ENCODE measurements around the gene TRAF3.
"Not testable (repeated sequence)": the region's sequence is repeated elsewhere in the genome, so short reads cannot be mapped to it uniquely, and the experiment has no call there.

Gene TRAF3

GRCh38 chr14:102854091-102854703 is 76.9 kb downstream of the TRAF3 start:
- FAIRE-seq (no peak), DNase-seq (ENCODE audit: insufficient read length, low spot score) (no peak)

- FAIRE-seq (no peak), DNase-seq (ENCODE audit: insufficient read length, low spot score) (no peak)
Measured at GRCh38 chr14:102856179-102856578, 78.9 kb downstream of the TRAF3 start.

GRCh38 chr14:102857444-102857843 is 80.2 kb downstream of the TRAF3 start:
- DNase-seq (ENCODE audit: insufficient read length, low spot score) (no peak), FAIRE-seq (no peak)

GRCh38 chr14:102859911-102860310 is 82.7 kb downstream of the TRAF3 start:
- DNase-seq (ENCODE audit: insufficient read length, low spot score) (no peak), FAIRE-seq (no peak)

- no peak for DNase-seq (ENCODE audit: insufficient read length, low spot score)
Measured at GRCh38 chr14:102862154-102862773, 85.0 kb downstream of the TRAF3 start.

GRCh38 chr14:102863381-102863780 is 86.1 kb downstream of the TRAF3 start:
- FAIRE-seq, result no peak
- DNase-seq (ENCODE audit: insufficient read length, low spot score), result no peak

More at GRCh38 chr14:102862154-102862773, 85.0 kb downstream of the TRAF3 start:
- FAIRE-seq, result no peak

GRCh38 chr14:102865916-102866315 is 88.7 kb downstream of the TRAF3 start:
- not testable (repeated sequence) for DNase-seq (ENCODE audit: insufficient read length, low spot score); FAIRE-seq

GRCh38 chr14:102866982-102867761 is 89.9 kb downstream of the TRAF3 start:
- no peak for FAIRE-seq
- DNase-seq (ENCODE audit: insufficient read length, low spot score), result no peak

- DNase-seq (ENCODE audit: insufficient read length, low spot score) (no peak), FAIRE-seq (no peak)
Measured at GRCh38 chr14:102867826-102868580, 90.8 kb downstream of the TRAF3 start.

GRCh38 chr14:102868956-102869547 is 91.8 kb downstream of the TRAF3 start:
- DNase-seq (ENCODE audit: insufficient read length, low spot score) (no peak), FAIRE-seq (peak; percentile 47)

- DNase-seq (ENCODE audit: insufficient read length, low spot score) (no peak), FAIRE-seq (no peak)
Measured at GRCh38 chr14:102870246-102870645, 93.0 kb downstream of the TRAF3 start.

GRCh38 chr14:102870994-102871831 is 94.0 kb downstream of the TRAF3 start:
- FAIRE-seq, result no peak
- DNase-seq (ENCODE audit: insufficient read length, low spot score), result no peak

- DNase-seq (ENCODE audit: insufficient read length, low spot score) (no peak), FAIRE-seq (no peak)
Measured at GRCh38 chr14:102872020-102872419, 94.8 kb downstream of the TRAF3 start.

GRCh38 chr14:102873131-102873530 is 95.9 kb downstream of the TRAF3 start:
- no peak for DNase-seq (ENCODE audit: insufficient read length, low spot score)
- FAIRE-seq, result no peak

GRCh38 chr14:102873546-102874061 is 96.4 kb downstream of the TRAF3 start:
- no peak for DNase-seq (ENCODE audit: insufficient read length, low spot score)
- no peak for FAIRE-seq

GRCh38 chr14:102875652-102876051 is 98.4 kb downstream of the TRAF3 start:
- FAIRE-seq, result no peak
- no peak for DNase-seq (ENCODE audit: insufficient read length, low spot score)

GRCh38 chr14:102877511-102877910 is 100.3 kb downstream of the TRAF3 start:
- FAIRE-seq; DNase-seq (ENCODE audit: insufficient read length, low spot score): not testable (repeated sequence)

- no peak for FAIRE-seq
- DNase-seq (ENCODE audit: insufficient read length, low spot score), result no peak
Measured at GRCh38 chr14:102878174-102878969, 101.1 kb downstream of the TRAF3 start.

- DNase-seq (ENCODE audit: insufficient read length, low spot score) (no peak), FAIRE-seq (no peak)
Measured at GRCh38 chr14:102878970-102879460, 101.8 kb downstream of the TRAF3 start.
